Measurements from ENCODE around the gene XIRP1.

Gene XIRP1

DNA sequence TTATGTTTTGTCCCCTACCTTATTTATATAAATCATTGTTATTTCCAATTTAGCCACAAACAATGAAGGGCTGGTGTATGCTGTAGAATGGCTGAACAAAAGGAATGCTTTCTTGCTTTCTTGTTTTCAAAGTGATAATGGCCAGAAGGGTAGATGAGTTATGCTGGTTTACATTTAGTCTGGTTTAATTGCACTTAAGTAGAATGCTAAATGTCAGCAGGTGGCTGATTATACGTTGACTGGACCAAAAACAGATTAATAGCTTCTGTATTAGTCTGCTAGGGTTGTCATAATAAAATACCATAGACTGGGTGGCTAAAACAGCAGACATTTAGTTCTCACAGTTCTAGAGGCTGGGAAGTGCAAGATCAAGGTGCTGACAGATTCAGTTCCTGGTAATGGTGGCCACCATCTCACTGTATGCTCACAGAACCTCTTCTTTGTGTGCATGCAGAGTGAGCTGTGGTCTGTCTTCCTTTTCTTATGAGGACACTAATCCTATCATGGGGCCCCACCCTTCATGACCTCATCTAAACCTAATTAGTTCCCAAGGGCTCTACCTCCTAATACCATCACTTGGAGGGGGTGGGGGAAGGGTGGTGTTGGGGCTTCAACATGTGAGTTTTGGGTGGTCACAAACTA lies 17.1 kb upstream of the XIRP1 start:
- DNase-seq, result no peak

DNA sequence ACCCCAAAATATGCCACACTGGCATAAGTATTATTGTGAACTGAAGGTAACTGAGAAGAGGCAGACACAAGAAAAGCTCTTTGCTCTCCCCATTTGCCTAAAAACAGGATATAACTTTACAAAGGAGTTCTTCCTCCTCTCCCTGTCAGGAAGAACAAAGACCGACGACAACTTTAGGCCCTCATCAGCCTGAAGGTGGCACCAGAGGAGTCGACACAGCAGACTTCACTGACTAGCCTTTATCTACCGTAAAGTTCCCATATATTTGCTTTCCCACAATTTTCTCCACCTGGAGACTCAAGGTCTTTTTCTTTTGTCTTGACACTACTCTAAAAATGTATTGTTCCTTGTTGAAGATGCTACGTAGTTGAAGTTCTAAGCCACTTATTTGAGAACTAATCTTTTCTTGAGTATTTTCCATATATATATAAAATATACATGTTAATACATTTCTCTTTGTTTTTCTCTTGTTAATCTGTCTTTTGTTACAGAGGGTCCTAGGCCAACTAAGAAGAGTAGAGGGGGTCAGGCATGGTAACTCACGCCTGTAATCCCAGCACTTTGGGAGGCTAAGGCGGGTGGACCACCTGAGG lies 16.2 kb upstream of the XIRP1 start:
- DNase-seq, result no peak

DNA sequence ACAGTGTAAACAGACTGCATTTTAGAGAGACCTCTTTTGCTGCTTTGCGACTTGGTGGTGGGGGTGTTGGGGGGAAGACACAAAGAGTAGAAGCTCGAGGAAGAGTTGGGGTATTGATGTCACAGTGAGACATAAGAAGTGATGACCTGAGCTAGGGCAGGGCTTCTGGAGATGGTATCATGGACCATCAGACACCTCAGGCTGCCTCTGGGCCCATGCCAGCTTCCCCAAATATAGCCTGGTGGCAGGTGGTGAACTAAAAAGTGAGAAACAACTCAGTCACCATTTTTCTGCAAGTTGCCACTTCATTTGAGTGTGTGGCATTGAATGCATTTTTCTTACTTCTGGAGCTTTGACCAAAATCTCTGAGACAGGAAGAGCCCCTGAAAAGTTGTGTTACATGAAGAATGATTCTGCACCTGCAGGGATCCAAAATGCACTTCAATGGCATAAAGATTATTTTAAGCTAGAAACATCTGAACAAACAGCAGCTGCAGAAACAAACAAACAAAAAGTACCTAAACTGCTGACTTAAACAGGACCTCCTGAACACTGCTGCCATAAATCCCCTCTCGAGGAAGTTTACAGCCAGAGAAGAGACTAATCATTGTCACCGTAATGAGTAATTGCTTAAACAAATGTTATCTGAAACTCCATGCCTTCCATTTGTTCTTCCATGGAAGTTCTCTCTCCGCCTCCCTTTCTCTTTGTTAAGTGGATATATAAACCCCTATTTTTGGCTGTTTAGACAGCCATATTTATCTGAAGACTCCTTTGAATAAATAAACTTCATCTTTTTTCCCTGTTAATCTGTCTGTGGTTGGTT lies 15.2 kb upstream of the XIRP1 start:
- DNase-seq, result no peak

DNA sequence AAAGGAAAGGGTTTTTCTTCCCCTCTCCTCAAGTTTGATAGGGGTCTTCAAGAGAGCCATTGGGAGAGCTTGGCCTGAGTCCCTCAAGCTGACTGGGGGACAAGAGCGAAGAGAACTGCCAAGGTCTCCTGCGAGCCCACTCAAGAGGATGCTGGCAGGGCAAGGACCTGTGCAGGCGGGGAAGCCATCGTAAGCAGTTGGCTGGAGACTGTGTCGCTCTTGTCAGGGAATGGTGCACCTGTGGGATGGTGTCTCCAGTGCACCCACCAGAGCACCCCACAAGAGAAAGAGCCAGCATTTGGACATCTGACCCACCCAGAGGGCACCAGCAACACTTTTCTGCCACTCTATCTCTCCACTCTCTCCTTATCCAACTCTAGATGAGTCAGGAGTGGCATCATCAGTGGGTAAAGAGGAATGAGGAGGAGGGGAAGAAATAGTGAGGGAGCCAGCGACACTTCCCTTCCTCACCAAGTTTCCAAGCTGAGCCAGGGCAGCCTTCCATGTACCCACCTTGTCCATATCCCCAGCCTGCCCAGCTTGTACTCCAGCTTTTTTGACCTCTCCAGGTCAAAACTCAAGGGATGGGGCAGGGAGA lies 13.6 kb upstream of the XIRP1 start:
- no peak for DNase-seq

DNA sequence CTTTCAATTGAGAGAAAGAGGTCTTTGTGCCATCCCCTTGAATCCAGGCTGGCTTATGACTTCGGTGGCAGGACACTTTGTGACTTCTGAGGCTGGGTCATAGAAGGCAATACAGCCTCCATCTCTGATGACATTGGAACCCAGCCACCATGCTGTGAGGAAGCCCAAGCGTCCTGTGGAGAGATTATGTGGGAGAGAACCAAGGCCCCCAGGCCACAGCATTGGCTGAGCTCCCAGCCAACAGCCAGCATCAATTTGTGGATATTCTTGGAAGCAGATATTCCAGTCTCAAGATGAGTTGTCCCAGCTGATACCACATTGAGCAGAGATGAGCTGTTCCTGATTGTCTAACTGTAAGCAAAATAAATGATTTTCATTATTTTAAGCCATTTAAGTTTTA lies 12.7 kb upstream of the XIRP1 start:
- no peak for DNase-seq

DNA sequence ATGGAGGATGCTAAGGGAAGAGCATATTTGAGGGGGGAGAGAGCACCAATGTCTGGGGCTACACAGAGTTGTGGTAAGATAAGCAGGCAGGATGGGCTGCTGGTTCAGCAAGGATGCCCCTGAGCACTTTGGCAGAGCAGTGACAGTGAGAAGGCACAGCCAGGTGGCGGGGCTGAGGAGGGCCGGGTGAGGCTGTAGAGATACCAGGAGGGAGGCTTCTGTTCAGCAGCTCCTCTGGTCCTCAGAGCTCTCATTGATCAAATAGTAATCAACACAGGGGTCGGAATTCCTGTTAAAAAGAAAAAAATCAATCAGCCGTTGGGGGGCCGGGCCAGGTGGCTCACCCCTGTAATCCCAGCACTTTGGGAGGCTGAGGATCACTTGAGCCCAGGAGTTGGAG lies 11.5 kb upstream of the XIRP1 start:
- DNase-seq, result no peak

DNA sequence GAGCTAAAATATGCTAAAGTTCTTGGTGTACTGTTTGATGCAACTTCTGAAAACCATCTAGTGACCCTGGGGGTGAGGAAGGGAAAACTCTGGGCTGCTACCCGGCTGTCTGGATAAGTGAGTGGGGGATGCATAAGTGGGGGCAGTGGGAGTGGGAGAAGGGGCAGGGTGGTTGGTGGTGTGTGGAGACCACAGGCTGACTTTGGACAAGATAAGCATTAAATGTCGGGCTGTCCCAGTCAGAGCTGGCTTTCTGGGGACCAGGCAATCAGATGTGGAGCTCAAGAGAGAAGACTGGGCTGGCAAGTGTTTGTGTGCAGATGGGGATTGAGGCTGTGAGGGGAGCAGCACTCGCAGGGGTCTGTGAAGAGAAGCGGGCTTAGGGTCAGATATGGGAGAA lies 11.0 kb upstream of the XIRP1 start:
- DNase-seq, result no peak

DNA sequence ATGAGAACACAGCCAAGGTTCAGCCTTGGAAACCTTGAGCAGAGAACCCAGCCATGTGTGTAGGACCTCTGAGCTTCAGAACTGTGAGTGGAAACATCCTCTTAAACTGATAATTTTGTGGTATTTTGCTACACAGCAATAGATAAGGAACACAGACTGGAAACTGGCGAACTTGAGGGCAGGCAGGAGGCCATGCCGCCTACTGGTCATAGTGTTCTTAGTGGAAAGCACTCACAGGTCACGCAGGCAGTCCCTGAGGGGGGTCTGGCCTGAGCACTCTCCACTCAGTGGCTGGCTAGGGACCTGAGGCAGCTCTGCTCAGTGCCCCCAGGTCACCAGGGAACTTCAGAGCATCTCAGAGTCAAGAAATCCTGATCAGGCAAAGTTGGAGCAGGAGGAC lies 9.7 kb upstream of the XIRP1 start:
- DNase-seq, result no peak

DNA sequence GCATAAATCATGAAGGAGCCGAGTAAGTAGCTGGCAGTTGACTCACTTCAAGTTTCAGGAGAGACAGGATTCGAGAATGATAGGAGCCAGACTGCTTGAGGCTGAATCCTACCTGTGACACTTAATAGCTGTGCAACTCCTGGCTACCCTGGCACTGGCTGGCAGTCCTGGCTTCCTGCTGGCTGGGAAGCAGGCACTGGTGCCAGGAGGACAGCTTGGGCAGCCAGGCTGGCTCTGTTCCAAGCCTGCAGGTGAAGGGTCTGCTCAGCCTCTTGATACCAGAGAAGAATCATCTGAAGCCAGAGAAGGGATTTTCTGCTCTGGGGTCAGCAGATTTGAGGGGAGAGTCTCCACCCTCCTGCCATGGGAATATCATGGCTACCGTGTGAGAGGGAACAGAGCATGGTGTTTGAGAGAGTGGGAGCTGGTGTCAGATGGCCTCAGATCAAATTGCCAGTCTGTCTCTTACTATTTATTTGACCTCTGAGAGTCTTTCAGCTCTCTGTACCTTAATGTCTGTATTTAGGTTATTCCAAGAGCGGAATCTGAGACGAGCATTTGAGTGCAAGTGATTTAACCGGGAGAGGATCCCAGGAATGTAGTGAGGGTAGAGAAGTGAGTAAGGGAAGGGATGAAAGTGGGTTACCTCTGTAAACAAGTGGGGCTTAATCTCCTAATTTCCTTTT lies 4.4 kb upstream of the XIRP1 start:
- DNase-seq, result no peak

DNA sequence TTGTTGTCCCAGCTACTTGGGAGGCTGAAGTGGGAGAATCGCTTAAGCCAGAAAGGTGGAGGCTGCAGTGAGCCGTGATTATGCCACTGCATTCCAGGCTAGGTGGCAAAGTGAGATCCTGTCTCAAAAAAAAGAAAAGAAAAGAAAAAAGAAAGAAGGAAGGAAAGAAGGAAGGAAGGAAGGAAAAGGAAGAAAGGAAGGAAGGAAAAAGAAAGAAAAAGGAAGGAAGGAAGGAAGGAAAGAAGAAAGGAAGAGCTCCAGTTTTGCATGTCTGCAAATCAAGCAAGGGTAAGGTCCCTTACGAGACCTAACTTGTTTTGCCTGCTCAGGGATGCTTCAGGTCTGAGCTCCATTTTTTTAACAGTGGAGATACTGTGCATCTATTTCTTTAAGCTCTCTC lies 3.6 kb upstream of the XIRP1 start:
- DNase-seq, result no peak

DNA sequence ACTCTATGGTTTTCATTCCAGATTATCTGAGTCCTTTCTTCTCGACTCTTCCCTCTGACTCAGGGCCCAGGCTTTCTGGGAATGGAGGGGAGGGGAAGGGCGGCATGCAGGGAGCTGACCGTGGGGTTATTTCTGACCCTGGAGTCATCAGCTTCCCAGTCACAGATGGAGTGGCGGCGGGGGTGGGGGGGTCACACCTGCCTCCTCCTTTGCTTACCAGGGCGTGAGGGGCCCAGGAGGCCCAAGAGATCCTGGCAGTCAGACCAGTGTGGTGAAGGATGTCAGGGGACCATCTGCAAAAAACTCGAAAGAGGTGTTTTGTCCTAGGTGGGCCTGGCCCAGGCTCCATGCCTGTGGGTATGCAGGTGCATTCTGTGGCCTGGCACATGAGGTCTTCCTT lies 996 bp upstream of the XIRP1 start:
- no peak for DNase-seq

DNA sequence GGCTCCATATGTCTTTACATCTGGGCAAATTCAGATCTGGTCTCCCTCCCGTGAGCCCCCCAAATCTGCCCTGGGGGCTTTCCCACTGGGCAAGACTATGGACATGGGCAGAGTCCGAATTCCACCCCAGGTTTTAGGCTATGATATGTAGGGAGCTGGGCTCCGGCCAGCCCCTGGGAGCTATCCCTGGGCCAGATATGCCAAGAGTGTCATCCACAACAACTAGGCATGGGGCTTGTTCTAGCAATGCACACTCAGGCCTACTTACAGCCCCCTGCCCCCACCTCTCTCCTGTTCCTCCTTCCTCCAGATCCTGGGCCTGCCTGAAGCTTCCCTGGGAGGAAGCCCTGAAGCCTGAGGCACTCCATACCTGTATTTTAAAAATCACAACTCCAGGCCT lies 622 bp downstream of the XIRP1 start:
- no peak for DNase-seq

DNA sequence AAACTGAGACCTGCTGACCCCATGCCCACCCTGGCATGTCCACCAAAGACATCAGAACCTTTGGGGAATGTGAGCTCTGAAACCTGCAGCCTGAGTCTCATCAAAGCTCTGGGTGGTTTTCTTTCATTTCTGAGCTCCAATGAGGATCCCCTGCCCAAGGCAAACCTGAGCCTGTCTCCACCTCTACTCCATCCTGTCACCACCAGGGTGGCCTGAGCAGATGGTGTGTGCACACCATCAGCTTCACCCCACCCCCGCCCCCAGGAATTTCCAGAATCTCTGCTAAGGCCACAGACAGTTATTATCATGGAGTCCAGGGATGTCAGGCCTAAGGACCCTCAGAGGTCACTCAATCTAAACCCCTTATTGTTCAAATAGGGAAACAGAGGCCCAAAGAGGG lies 1.3 kb downstream of the XIRP1 start:
- no peak for DNase-seq

DNA sequence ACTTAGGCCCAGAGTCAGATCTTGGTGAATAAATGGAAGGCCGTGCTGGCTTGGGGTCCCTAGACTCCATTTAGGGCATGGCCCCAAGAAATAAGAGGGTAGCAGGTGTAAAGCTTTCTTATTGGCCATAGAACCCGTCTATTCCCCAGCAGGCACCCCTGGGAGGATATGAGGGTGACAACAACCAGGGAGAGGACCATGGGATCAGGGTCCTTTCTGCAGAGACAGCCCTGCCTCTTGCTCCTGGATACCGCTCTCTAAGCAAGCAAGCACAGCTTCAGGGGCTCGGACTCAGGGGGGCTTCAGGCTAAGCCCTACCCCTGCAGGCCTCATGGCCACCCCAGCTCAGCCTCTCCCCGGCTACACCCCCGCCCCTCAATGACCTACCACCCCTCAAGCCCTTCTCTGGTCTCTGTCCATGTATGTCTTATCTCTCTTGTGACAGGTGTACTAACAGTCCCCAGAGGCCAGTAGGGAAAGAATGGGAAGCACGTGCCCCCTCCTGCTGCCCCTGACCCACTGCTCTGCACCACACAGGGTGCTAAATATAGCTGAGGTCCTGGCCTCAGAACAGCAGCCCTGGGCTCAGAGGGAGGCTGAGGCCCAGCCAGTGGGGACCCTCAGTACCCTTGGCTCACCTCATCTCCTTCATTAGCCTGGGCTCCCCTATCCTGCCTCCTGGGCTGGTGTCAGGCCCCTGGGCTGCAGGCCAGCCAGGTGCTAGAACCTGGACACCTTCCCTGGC lies 1.9 kb downstream of the XIRP1 start:
- no peak for DNase-seq

DNA sequence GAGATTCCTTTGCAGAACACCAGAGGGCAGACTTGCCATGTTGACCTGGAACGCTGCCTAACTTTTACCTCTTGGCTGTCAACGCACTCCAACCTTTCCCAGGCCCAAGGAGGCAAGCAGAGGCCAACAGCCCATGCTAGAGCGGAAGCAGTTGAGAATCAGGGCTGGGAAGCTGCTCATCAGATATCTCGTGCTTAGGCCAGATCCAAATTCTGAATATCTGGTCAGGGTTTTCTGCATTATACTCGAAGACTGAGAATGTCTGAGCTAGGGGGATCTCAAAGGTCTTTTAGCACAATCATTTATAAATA lies 2.5 kb downstream of the XIRP1 start:
- peak; percentile 44 for DNase-seq

DNA sequence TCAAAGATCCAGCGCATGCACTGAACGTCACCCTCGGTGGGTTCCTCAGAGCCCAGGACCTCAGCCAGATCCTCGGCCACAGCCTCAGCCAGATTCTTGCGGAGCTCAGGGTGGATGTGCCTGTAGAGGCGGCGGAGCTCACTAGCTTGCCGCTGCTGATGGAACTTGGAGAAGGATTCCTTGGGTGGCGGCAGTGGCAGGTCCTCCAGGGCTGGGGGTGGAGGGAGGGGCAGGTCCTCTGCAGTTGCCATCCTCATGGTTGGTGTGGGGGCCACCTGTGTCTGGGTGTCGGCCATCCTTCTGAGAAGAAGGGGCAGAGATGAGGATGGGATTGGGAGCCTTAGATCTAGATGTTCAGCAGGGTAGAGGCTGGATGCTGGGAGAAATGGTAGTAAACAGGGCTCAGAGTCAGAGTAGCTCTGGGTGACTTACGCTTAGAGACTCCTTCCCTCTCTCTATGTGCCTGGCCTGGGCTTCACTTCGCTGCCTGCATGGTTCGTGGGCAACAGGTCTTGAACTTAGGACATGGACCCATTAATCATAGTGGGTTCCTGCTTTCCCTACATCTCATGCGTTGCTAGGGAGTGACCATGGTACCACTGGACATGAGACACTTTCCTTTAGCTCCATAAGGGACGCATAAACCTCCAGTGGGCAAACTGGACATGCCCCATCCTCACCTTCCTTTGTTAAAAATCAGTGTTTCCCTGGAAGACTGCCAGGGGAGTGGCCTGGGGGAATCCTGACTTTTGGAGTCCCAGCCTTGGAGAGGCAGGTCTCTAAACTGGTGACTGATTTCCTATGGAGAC lies 3.0 kb downstream of the XIRP1 start:
- no peak for DNase-seq

DNA sequence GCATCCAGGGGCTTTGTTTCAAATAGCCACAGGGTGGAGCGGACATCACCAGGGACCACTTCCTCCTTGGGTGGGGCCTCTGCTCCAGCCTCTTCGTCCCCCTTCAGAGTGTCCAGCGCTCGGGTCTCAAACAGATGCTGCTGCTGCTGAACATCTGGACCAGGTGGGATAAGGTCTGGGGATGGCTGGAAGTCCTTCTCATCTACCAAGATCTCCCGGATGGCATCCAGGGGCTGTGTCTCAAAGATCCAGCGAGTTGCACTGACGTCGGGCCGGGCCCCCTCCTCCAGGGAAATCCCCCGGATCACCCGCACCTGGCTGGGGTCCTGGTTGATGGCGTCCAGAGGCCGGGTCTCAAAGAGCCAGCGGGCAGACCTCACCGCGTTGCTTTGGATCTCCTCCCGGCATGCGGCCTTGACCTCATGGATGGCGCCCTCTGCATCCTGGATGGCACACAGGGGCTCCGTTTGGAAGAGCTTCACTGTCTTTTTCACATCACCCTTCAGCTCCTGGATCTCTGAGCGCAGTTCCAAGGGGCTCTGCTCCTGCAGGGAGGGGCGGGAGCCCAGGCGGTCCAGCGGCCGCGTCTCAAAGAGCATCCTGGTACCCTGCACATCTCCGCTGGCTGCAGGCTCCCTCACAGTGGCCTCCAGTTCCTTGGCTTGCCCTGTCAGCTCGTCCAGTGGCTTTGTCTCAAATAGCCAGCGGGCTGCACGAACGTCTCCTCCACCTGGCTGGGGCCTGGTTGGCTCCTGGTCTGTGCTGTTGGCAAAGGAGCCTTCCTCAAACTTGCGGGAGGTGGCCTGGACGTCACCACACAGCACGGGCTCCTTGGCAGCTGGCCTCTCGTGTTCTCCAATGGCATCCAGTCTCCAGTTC lies 3.9 kb downstream of the XIRP1 start:
- no peak for DNase-seq

DNA sequence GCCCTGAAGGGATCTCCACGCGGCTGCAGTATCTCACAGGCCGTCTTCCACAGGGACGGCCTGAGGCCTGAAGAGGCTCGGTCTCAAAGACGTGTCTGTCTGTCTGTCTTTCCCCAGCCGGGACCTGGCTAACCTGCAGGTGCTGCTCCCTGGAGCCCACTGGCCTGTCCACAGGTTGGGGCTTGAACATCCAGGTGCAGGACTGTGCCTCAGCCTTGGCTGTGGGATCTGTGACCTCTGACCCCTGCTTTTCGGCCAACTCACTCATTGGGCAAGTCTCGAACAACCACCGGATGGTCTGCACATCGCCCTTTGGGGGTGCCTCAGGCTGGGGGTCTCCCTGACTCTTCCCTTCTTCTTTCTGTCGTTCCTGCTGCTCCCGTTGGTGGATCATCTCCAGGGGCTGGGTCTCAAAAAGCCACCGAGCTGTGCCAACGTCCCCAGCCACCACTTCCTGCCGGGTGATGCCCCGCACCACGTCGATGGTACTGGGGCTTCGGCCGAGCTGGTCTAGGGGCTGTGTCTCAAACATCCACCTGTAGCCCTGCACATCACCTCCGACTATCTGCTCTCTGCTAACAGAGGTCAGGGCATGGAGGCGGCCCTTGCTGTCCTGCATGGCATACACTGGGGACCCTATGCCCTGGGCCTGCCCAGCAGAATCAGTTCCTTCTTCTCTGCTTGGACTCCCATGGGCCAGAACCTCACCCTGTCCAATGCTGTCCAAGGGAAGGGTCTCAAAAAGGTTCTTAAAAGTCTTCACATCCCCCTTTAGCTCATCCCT lies 4.8 kb downstream of the XIRP1 start:
- DNase-seq, result no peak

DNA sequence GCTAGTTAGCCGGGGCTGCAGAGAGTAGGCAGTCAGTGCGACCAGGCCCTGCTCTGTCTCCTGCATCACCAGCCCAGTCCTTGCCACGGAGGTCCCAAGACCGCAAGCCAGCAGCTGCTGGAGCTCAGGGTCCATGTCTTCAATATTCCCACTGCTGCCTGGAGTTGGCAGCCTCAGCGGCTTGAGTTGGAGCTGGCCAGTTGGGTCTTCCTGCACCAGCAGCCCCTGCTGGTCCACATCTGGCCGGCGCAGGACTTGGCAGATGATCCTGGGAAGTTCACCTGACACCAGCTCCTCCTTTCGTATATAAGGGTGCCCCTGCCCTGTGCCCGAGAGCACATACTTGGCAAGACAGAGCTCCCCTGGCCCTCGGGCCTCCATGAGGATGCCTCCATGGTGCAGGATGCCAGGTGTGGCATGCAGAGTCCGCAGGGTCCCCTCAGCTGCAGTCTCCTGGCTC lies 5.7 kb downstream of the XIRP1 start:
- DNase-seq, result no peak
